Subcutaneous abdominal adipose tissue (tissue), 5 donors: ENCODE data around the gene SUZ12.
"Not testable (repeated sequence)": the region's sequence is repeated elsewhere in the genome, so short reads cannot be mapped to it uniquely, and the experiment has no call there.

Experiments
- H3K27ac ChIP-seq: one replicate; pipeline ENCODE4 v1.7.0; 2013; ENCODE audit warnings: low read depth, mild to moderate bottlenecking, inconsistent platforms, low read length, moderate library complexity
- H3K27me3 ChIP-seq, 5 donors: one replicate each; pipeline ENCODE4 v1.7.0; 2013; ENCODE audit warnings: low read length in 5 of 5, inconsistent platforms in 1 of 5; ENCODE audit not compliant: control insufficient read depth in 5 of 5, insufficient read depth in 4 of 5
- H3K36me3 ChIP-seq, 5 donors: one replicate each; pipeline ENCODE4 v1.7.0; 2013; ENCODE audit warnings: low read length in 5 of 5; ENCODE audit not compliant: control insufficient read depth in 5 of 5, insufficient read depth in 5 of 5
- H3K4me1 ChIP-seq, 5 donors: one replicate each; pipeline ENCODE4 v1.7.0; 2013; ENCODE audit warnings: low read length in 5 of 5, mild to moderate bottlenecking in 3 of 5, moderate library complexity in 1 of 5; ENCODE audit not compliant: control insufficient read depth in 5 of 5, insufficient read depth in 5 of 5
- H3K4me3 ChIP-seq, 5 donors: one replicate each; pipeline ENCODE4 v1.7.0; 2013; ENCODE audit warnings: low read length in 5 of 5, low read depth in 1 of 5
- H3K9ac ChIP-seq, 5 donors: one replicate each; pipeline ENCODE4 v1.7.0; 2013; ENCODE audit warnings: low read length in 5 of 5, mild to moderate bottlenecking in 4 of 5, moderate library complexity in 3 of 5
- H3K9me3 ChIP-seq, 5 donors: one replicate each; pipeline ENCODE4 v1.7.0; 2013; ENCODE audit warnings: low read length in 5 of 5; ENCODE audit not compliant: control insufficient read depth in 5 of 5
- donor health status: healthy.
- donor health status: healthy.
- donor health status: healthy.
- donor health status: healthy.
- donor health status: healthy.

SUZ12 gene

GRCh38 chr17:31916491-31917064 lies 20.2 kb upstream of the SUZ12 start:
- Histone ChIP-seq H3K36me3 (no peaks in the 10 kb centered on the region), H3K4me1 (peaks cover 0 to 9% (median 2%) of the 10 kb centered on the region in 5 donors), H3K27ac (no peak overlapping the region), H3K27me3 (peaks cover 0 to 4% (median 4%) of the 10 kb centered on the region in 5 donors), H3K9ac (peak overlapping the region in 3 of 5 donors; percentile 18 to 69 (median 20)), H3K4me3 (peak overlapping the region in 2 of 5 donors; percentile 22 to 57), H3K9me3 (no peaks in the 10 kb centered on the region)

GRCh38 chr17:31917065-31917529 lies 19.7 kb upstream of the SUZ12 start:
- Histone ChIP-seq H3K4me1 (peaks cover 0 to 9% (median 2%) of the 10 kb centered on the region in 5 donors), H3K27me3 (peaks cover 0 to 4% (median 4%) of the 10 kb centered on the region in 5 donors), H3K36me3 (no peaks in the 10 kb centered on the region), H3K27ac (no peak overlapping the region), H3K9ac (peak overlapping the region in 3 of 5 donors; percentile 18 to 74 (median 20)), H3K9me3 (no peaks in the 10 kb centered on the region), H3K4me3 (peak overlapping the region in 2 of 5 donors; percentile 27 to 57)

GRCh38 chr17:31917721-31918120 lies 19.1 kb upstream of the SUZ12 start:
- not testable (repeated sequence) for H3K9me3 ChIP-seq, H3K27ac ChIP-seq, H3K4me1 ChIP-seq, H3K27me3 ChIP-seq, H3K9ac ChIP-seq, H3K36me3 ChIP-seq
- peak overlapping the region in 1 of 5 donors; percentile 57 for H3K4me3 ChIP-seq

- H3K9ac ChIP-seq: no peak overlapping the region
- no peak overlapping the region for H3K27ac ChIP-seq
- H3K4me3 ChIP-seq: no peak overlapping the region
- H3K4me1 ChIP-seq: peaks cover 0 to 9% (median 2%) of the 10 kb centered on the region in 5 donors
- H3K9me3 ChIP-seq: no peaks in the 10 kb centered on the region
- H3K36me3 ChIP-seq: no peaks in the 10 kb centered on the region
- peaks cover 0 to 4% (median 4%) of the 10 kb centered on the region in 5 donors for H3K27me3 ChIP-seq
Observed at GRCh38 chr17:31918701-31919128, 18.1 kb upstream of the SUZ12 start.

- Histone ChIP-seq H3K9ac (no peak overlapping the region), H3K4me1 (peaks cover 0 to 9% (median 2%) of the 10 kb centered on the region in 5 donors), H3K4me3 (no peak overlapping the region), H3K36me3 (no peaks in the 10 kb centered on the region), H3K27me3 (peaks cover 0 to 4% (median 4%) of the 10 kb centered on the region in 5 donors), H3K27ac (no peak overlapping the region), H3K9me3 (no peaks in the 10 kb centered on the region)
Observed at GRCh38 chr17:31919802-31920525, 16.8 kb upstream of the SUZ12 start.

- Histone ChIP-seq H3K36me3 (no peaks in the 10 kb centered on the region), H3K27ac (no peak overlapping the region), H3K4me1 (no peaks in the 10 kb centered on the region), H3K9me3 (no peaks in the 10 kb centered on the region), H3K9ac (no peak overlapping the region), H3K4me3 (no peak overlapping the region), H3K27me3 (no peaks in the 10 kb centered on the region)
Observed at GRCh38 chr17:31926100-31926729, 10.6 kb upstream of the SUZ12 start.

- no peaks in the 10 kb centered on the region for H3K9me3 ChIP-seq
- no peak overlapping the region for H3K9ac ChIP-seq
- H3K27ac ChIP-seq: no peak overlapping the region
- H3K4me3 ChIP-seq: no peak overlapping the region
- H3K36me3 ChIP-seq: no peaks in the 10 kb centered on the region
- peaks cover 0 to 4% (median 0%) of the 10 kb centered on the region in 5 donors for H3K4me1 ChIP-seq
- no peaks in the 10 kb centered on the region for H3K27me3 ChIP-seq
Observed at GRCh38 chr17:31931756-31932155, 5.1 kb upstream of the SUZ12 start.

GRCh38 chr17:31935512-31935911 lies 1.3 kb upstream of the SUZ12 start:
- Histone ChIP-seq H3K27me3 (no peaks in the 10 kb centered on the region), H3K9me3 (no peaks in the 10 kb centered on the region), H3K9ac (no peak overlapping the region), H3K36me3 (no peaks in the 10 kb centered on the region), H3K27ac (no peak overlapping the region), H3K4me1 (peaks cover 0 to 13% (median 11%) of the 10 kb centered on the region in 5 donors), H3K4me3 (no peak overlapping the region)

- H3K9me3 ChIP-seq, H3K27me3 ChIP-seq, H3K36me3 ChIP-seq, H3K27ac ChIP-seq: not testable (repeated sequence)
- Histone ChIP-seq H3K9ac (peak overlapping the region in 2 of 5 donors; percentile 28 to 56), H3K4me1 (peaks cover 0 to 13% (median 11%) of the 10 kb centered on the region in 5 donors), H3K4me3 (peak overlapping the region in 4 of 5 donors; percentile 20 to 54 (median 39))
Observed at GRCh38 chr17:31937926-31938641, 1.3 kb downstream of the SUZ12 start.
